GM18873 (cell line): ENCODE data around the gene NKD1.

Experiments
- ATAC-seq: cut with Tn5 transposase; IDR thresholded peaks from one replicate; pipeline ENCODE4 v1.9.1; 2021; ENCODE audit warnings: mild to moderate bottlenecking, moderate library complexity, moderate number of reproducible peaks; ENCODE audit not compliant: unreplicated experiment, low FRiP score

Gene NKD1

GRCh38 chr16:50622029-50622428 is 73.8 kb downstream of the NKD1 start:
- ATAC-seq = no peak

GRCh38 chr16:50622643-50623369 is 74.6 kb downstream of the NKD1 start:
- ATAC-seq = no peak

- no peak for ATAC-seq
Measured at GRCh38 chr16:50624449-50624970, 76.3 kb downstream of the NKD1 start.

- ATAC-seq = no peak
Measured at GRCh38 chr16:50625374-50625773, 77.2 kb downstream of the NKD1 start.

GRCh38 chr16:50626868-50627267 is 78.7 kb downstream of the NKD1 start:
- ATAC-seq = no peak

- ATAC-seq = no peak
Measured at GRCh38 chr16:50627419-50627818, 79.2 kb downstream of the NKD1 start.

- no peak for ATAC-seq
Measured at GRCh38 chr16:50628156-50628802, 80.1 kb downstream of the NKD1 start.

- ATAC-seq = no peak
Measured at GRCh38 chr16:50629334-50629733, 81.1 kb downstream of the NKD1 start.

GRCh38 chr16:50630394-50631020 is 82.3 kb downstream of the NKD1 start:
- ATAC-seq = no peak

- no peak for ATAC-seq
Measured at GRCh38 chr16:50631249-50631984, 83.2 kb downstream of the NKD1 start.

- no peak for ATAC-seq
Measured at GRCh38 chr16:50631985-50632576, 83.9 kb downstream of the NKD1 start.

- no peak for ATAC-seq
Measured at GRCh38 chr16:50632927-50633800, 85.0 kb downstream of the NKD1 start.

GRCh38 chr16:50634090-50634489 is 85.9 kb downstream of the NKD1 start:
- no peak for ATAC-seq

- ATAC-seq = no peak
Measured at GRCh38 chr16:50634947-50635346, 86.8 kb downstream of the NKD1 start.

GRCh38 chr16:50635505-50636392 is 87.6 kb downstream of the NKD1 start:
- no peak for ATAC-seq

GRCh38 chr16:50636753-50637374 is 88.7 kb downstream of the NKD1 start:
- no peak for ATAC-seq

- no peak for ATAC-seq
Measured at GRCh38 chr16:50637716-50638602, 89.8 kb downstream of the NKD1 start.
